ENCODE measurements around the gene CDKL4. TPM values are rescaled to one million over a fixed set of nuclear protein-coding genes. Genes with fewer than 3 reads are reported as not detected.

CDKL4 gene
- polyA plus RNA-seq, 2 of the 4 experiments (the other 2 are of a cell fraction), result 0.06 TPM; not detected in 1

- FAIRE-seq (no peak), ATAC-seq (peak; percentile 12 to 14; a peak in 3 of 6 replicates), DNase-seq (ENCODE audit: low read depth in 1 of 2, low spot score in 1 of 2) (no peak)
- TF ChIP-seq PBX3 (IDR thresholded peaks at IDR 0.05), result no peak
- TF ChIP-seq RNF2 (IDR thresholded peaks at IDR 0.05; ENCODE audit: borderline replicate concordance, low read depth), result no peak
- no peak for TF ChIP-seq CBX2 (IDR thresholded peaks at IDR 0.05; ENCODE audit: borderline replicate concordance, low read depth)
- no peak for TF ChIP-seq EHF (CRISPR knock-in tag; IDR thresholded peaks at IDR 0.05)
- TF ChIP-seq REST (IDR thresholded peaks at IDR 0.05), result no peak
- TF ChIP-seq RAD21 (conservative IDR thresholded peaks at IDR 0.05 in 1 of 2, IDR thresholded peaks at IDR 0.05 in 1 of 2), result no peak
- TF ChIP-seq POLR2AphosphoS2 (conservative IDR thresholded peaks at IDR 0.05; ENCODE audit: low read length), result no peak
- no peak for TF ChIP-seq NR3C1 (IDR thresholded peaks at IDR 0.05)
- no peak for TF ChIP-seq HMGXB4 (CRISPR knock-in tag; IDR thresholded peaks at IDR 0.05; ENCODE audit: borderline replicate concordance)
- TF ChIP-seq HOXB5 (CRISPR knock-in tag; IDR thresholded peaks at IDR 0.05), result no peak
- TF ChIP-seq ELK1 (IDR thresholded peaks at IDR 0.05; ENCODE audit: low read depth, low read length), result no peak
- Histone ChIP-seq H3K4me3 (no peak overlapping the region), H3K9me3 (no peaks in the 10 kb centered on the region), H3K4me2 (peak overlapping the region; percentile 41), H3K4me1 (no peaks in the 10 kb centered on the region), H3K27ac (no peak overlapping the region)
- 59% methylated on average over 19 of the region's 19 CpGs for WGBS (ENCODE audit: missing lambda C conversion rate)
- ChIA-PET POLR2A (interaction anchor here (1.3 to 1.8 kb wide), 2 partner anchors 108 to 478 kb away, joined by 5 to 13 read pairs; partner anchors contain the start of genes SOS1 and SRSF7), CTCF (interaction anchor here (0.5 to 4.6 kb wide), 59 partner anchors 8 to 662 kb away, joined by 3 to 139 read pairs (median 5); partner anchors contain the start of gene SOS1)
Observed at GRCh38 chr2:39228413-39229209, 15.2 kb downstream of the CDKL4 start.

GRCh38 chr2:39227628-39228412, 15.9 kb downstream of the CDKL4 start:
- peak overlapping the region; percentile 41 for H3K4me2 ChIP-seq
- H3K4me3 ChIP-seq, result no peak overlapping the region
- CTCF ChIA-PET, result interaction anchor here (0.6 to 4.6 kb wide), 41 partner anchors 8 to 347 kb away, joined by 3 to 139 read pairs (median 4); partner anchors contain the start of gene SOS1
- ATAC-seq, result peak; percentile 84 to 92
- FAIRE-seq, result peak; percentile 46
- H3K27ac ChIP-seq, result peak overlapping the region; percentile 19 to 26; a peak in 2 of 6 replicates
- TF ChIP-seq CBX8 (IDR thresholded peaks at IDR 0.05) (no peak), SMC3 (IDR thresholded peaks at IDR 0.05) (peak; percentile 96), CTCF (IDR thresholded peaks at IDR 0.05) (peak; percentile 97), EP300 (IDR thresholded peaks at IDR 0.05) (no peak), RAD21 (conservative IDR thresholded peaks at IDR 0.05 in 1 of 2, IDR thresholded peaks at IDR 0.05 in 1 of 2) (peak; percentile 85 to 88), HES2 (IDR thresholded peaks at IDR 0.05) (no peak), ELK1 (IDR thresholded peaks at IDR 0.05; ENCODE audit: low read depth, low read length) (no peak), FOSL2 (IDR thresholded peaks at IDR 0.05) (no peak), FOSL2 (CRISPR knock-in tag; IDR thresholded peaks at IDR 0.05) (peak; percentile 36; the same call in 1 of the 2 replicates)
- POLR2A ChIA-PET, result interaction anchor here (0.8 to 1.0 kb wide), 2 partner anchors 104 to 476 kb away, joined by 4 to 6 read pairs; partner anchors contain the start of gene SRSF7
- H3K9me3 ChIP-seq, result no peaks in the 10 kb centered on the region
- 17% methylated on average over 9 of the region's 9 CpGs for WGBS (ENCODE audit: missing lambda C conversion rate)
- DNase-seq (ENCODE audit: low read depth in 1 of 2, low spot score in 1 of 2), result peak; percentile 76 to 79
- H3K4me1 ChIP-seq, result no peaks in the 10 kb centered on the region

Measured in A549 (cell line).